Osteocyte (in vitro differentiated cells): ENCODE data around the gene IGHMBP2. TPM values are rescaled to one million over a fixed set of nuclear protein-coding genes. Genes with fewer than 3 reads are reported as not detected.

ENCODE experiments used
- DNase-seq: peaks from one replicate; pipeline ENCODE4 v3.0.0; 2021; ENCODE audit warnings: mixed read lengths; ENCODE audit not compliant: unreplicated experiment; ENCODE audit errors: extremely low spot score
- H3K27ac Mint-ChIP-seq: one replicate; pipeline ENCODE4 v1.8.0; 2021; ENCODE audit warnings: mild to moderate bottlenecking, mixed read lengths; ENCODE audit not compliant: unreplicated experiment
- H3K27me3 Mint-ChIP-seq: one replicate; pipeline ENCODE4 v1.8.0; 2021; ENCODE audit warnings: mixed read lengths; ENCODE audit not compliant: unreplicated experiment
- H3K36me3 Mint-ChIP-seq: one replicate; pipeline ENCODE4 v1.8.0; 2021; ENCODE audit warnings: mixed read lengths; ENCODE audit not compliant: unreplicated experiment
- H3K4me1 Mint-ChIP-seq: one replicate; pipeline ENCODE4 v1.8.0; 2021; ENCODE audit warnings: mixed read lengths; ENCODE audit not compliant: unreplicated experiment
- H3K4me3 Mint-ChIP-seq: one replicate; pipeline ENCODE4 v1.8.0; 2021; ENCODE audit warnings: mild to moderate bottlenecking, moderate library complexity, mixed read lengths; ENCODE audit not compliant: unreplicated experiment
- H3K9me3 Mint-ChIP-seq: one replicate; pipeline ENCODE4 v1.8.0; 2021; ENCODE audit warnings: mixed read lengths; ENCODE audit not compliant: unreplicated experiment
- total RNA-seq: library from RNA; stranded (reverse); gene quantifications from 2 replicates; pipeline ENCODE4 v1.2.1, GENCODE V29; 2021
- TF ChIP-seq, protein P1 (sequence below): fragments of 200-600 bp; sonication (generic); IDR thresholded peaks from 2 replicates; pipeline ENCODE4 v1.5.0; 2021; ENCODE audit warnings: antibody characterized with exemption, mild to moderate bottlenecking, moderate library complexity

Gene IGHMBP2
- total RNA-seq, 1 donor from 2014 or later, result 30.5 TPM

GRCh38 chr11:68982134-68982533 lies 78.4 kb downstream of the IGHMBP2 start:
- Mint-ChIP-seq H3K27ac (no peak overlapping the region), H3K9me3 (peaks cover 23% of the 10 kb centered on the region), H3K36me3 (peaks cover 7% of the 10 kb centered on the region), H3K27me3 (peaks cover 61% of the 10 kb centered on the region), H3K4me1 (peaks cover 7% of the 10 kb centered on the region), H3K4me3 (no peak overlapping the region)
- no peak for DNase-seq
- TF ChIP-seq, protein P1, sequence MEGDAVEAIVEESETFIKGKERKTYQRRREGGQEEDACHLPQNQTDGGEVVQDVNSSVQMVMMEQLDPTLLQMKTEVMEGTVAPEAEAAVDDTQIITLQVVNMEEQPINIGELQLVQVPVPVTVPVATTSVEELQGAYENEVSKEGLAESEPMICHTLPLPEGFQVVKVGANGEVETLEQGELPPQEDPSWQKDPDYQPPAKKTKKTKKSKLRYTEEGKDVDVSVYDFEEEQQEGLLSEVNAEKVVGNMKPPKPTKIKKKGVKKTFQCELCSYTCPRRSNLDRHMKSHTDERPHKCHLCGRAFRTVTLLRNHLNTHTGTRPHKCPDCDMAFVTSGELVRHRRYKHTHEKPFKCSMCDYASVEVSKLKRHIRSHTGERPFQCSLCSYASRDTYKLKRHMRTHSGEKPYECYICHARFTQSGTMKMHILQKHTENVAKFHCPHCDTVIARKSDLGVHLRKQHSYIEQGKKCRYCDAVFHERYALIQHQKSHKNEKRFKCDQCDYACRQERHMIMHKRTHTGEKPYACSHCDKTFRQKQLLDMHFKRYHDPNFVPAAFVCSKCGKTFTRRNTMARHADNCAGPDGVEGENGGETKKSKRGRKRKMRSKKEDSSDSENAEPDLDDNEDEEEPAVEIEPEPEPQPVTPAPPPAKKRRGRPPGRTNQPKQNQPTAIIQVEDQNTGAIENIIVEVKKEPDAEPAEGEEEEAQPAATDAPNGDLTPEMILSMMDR, result no peak

GRCh38 chr11:68983801-68984200 lies 80.1 kb downstream of the IGHMBP2 start:
- TF ChIP-seq, protein P1, result no peak
- Mint-ChIP-seq H3K4me1 (peaks cover 4% of the 10 kb centered on the region), H3K4me3 (no peak overlapping the region), H3K27ac (no peak overlapping the region), H3K27me3 (peaks cover 65% of the 10 kb centered on the region), H3K36me3 (peaks cover 7% of the 10 kb centered on the region), H3K9me3 (peaks cover 27% of the 10 kb centered on the region)
- peak; percentile 46 for DNase-seq

DNA sequence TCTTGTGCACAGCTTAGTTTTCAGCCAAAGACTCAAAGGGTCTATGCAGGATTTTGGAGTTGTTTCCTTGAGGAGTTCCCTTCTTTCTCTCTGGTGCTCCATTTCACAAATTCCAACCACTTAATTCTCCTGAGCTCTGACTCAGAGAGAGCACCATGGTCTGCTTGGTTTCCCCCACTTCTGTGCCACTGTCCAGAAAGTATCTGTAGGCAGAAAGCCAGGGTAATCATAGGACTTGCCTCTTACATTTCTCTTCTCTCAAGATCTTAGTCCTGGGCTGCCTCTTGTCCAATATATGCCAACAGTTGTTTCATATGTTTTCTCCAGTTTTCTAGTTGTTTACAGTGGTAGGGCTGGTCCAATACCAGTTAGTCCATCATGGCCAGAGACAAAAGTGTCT lies 83.5 kb downstream of the IGHMBP2 start:
- H3K4me3 Mint-ChIP-seq, result no peak overlapping the region
- H3K27ac Mint-ChIP-seq, result no peak overlapping the region
- no peaks in the 10 kb centered on the region for H3K4me1 Mint-ChIP-seq
- H3K9me3 Mint-ChIP-seq, result peaks cover 21% of the 10 kb centered on the region
- TF ChIP-seq, protein P1, result no peak
- H3K27me3 Mint-ChIP-seq, result peaks cover 63% of the 10 kb centered on the region
- peaks cover 7% of the 10 kb centered on the region for H3K36me3 Mint-ChIP-seq
- peak; percentile 0 for DNase-seq

DNA sequence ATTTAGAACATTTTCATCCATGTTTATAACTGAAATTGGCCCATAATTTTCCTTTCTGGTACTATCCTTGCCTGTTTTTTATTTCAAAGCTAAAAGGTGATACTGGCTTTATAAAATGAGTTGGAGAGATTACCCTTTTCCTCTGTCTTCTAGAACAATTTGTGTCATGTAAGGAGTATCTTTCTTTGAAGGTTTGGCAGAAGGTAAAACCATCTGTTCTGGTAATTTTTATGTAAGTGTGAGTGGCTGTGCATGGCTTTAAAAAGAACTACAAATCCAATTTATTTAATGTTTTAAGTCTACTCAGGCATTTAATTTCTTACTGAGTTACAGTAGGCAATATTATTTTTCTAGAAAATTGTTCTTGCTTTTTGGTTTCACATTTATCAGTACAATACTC lies 84.8 kb downstream of the IGHMBP2 start:
- Mint-ChIP-seq H3K9me3 (peaks cover 14% of the 10 kb centered on the region), H3K27me3 (peaks cover 59% of the 10 kb centered on the region), H3K4me3 (no peak overlapping the region), H3K4me1 (no peaks in the 10 kb centered on the region), H3K36me3 (peaks cover 7% of the 10 kb centered on the region), H3K27ac (no peak overlapping the region)
- TF ChIP-seq, protein P1, result no peak
- no peak for DNase-seq

Other genes with a start within 250 kb of the IGHMBP2 start
- gene GAL, start 219.3 kb upstream of the IGHMBP2 start, total RNA-seq, result not detected in 2 replicates
- gene TESMIN, start 152.4 kb upstream of the IGHMBP2 start, total RNA-seq, result 0.55 and 0.56 TPM in 2 replicates
- 109 and 117 TPM in 2 replicates for gene CPT1A, start 62.0 kb upstream of the IGHMBP2 start, total RNA-seq
- 43.8 and 50.3 TPM in 2 replicates for gene MRPL21, start 59 bp upstream of the IGHMBP2 start, total RNA-seq
- not detected in 2 replicates for gene MRGPRD, start 77.1 kb downstream of the IGHMBP2 start, total RNA-seq
- 7.0 and 8.4 TPM in 2 replicates for gene MRGPRF, start 109.4 kb downstream of the IGHMBP2 start, total RNA-seq
- 21.0 and 22.4 TPM in 2 replicates for gene TPCN2, start 145.0 kb downstream of the IGHMBP2 start, total RNA-seq